ENCODE results near the gene FOSL1. TPM values are rescaled to one million over a fixed set of nuclear protein-coding genes. Genes with fewer than 3 reads are reported as not detected.

FOSL1 gene
- total RNA-seq, 1 experiment from 2014 or later, result 33.7 TPM

GRCh38 chr11:65907878-65908277 lies 7.7 kb upstream of the FOSL1 start:
- H3K4ac ChIP-seq (ENCODE audit: low read depth, low read length), result no peak overlapping the region
- H4K5ac ChIP-seq (ENCODE audit: insufficient read length, low read depth, low read length), result no peak overlapping the region
- no peak for DNase-seq
- H2AK5ac ChIP-seq (ENCODE audit: insufficient read length, low read length), result no peak overlapping the region
- H4K8ac ChIP-seq (replicated peaks; ENCODE audit: insufficient read length, low read depth, low read length), result no peak overlapping the region
- no peak overlapping the region for H3K14ac ChIP-seq (ENCODE audit: insufficient read depth, low read length)
- no peak overlapping the region for H3K18ac ChIP-seq (ENCODE audit: insufficient read length, low read depth, low read length)
- no peaks in the 10 kb centered on the region for H3K36me3 Mint-ChIP-seq (ENCODE audit: insufficient read depth in 1 of 3, low read depth in 3 of 3)
- H3K9ac ChIP-seq (ENCODE audit: extremely low read depth, insufficient read length, low read length), result no peak overlapping the region
- no peak overlapping the region for H3K56ac ChIP-seq (ENCODE audit: insufficient read length, low read depth, low read length)
- no peak overlapping the region for H2AFZ ChIP-seq (ENCODE audit: low read length)
- no peak overlapping the region for H2BK15ac ChIP-seq (ENCODE audit: low read depth, low read length)
- no peaks in the 10 kb centered on the region for H3K79me1 ChIP-seq (ENCODE audit: insufficient read depth, low read depth, low read length, poor library complexity, severe bottlenecking)
- no peak overlapping the region for H3K27ac ChIP-seq (ENCODE audit: insufficient read length, low read depth, low read length)
- no peak overlapping the region for H2BK20ac ChIP-seq (ENCODE audit: low read depth, low read length, poor library complexity, severe bottlenecking)
- H4K91ac ChIP-seq (ENCODE audit: insufficient read length, low read depth, low read length), result no peak overlapping the region
- H2BK5ac ChIP-seq (ENCODE audit: insufficient read length, low read length), result no peak overlapping the region
- H3K23me2 ChIP-seq (ENCODE audit: insufficient read length, low read depth, low read length, poor library complexity, severe bottlenecking), result no peaks in the 10 kb centered on the region
- no peak overlapping the region for H3K27ac Mint-ChIP-seq
- no peaks in the 10 kb centered on the region; the same call in 1 of the 2 replicates for H3K27me3 ChIP-seq (ENCODE audit: insufficient read depth, low read length)
- H3K4me1 ChIP-seq (ENCODE audit: insufficient read depth, low read length), result no peaks in the 10 kb centered on the region
- H2BK12ac ChIP-seq (ENCODE audit: insufficient read length, low read depth, low read length), result no peak overlapping the region
- H3K27me3 Mint-ChIP-seq (ENCODE audit: low read depth), result peaks cover 77% of the 10 kb centered on the region
- TF ChIP-seq, protein P1, sequence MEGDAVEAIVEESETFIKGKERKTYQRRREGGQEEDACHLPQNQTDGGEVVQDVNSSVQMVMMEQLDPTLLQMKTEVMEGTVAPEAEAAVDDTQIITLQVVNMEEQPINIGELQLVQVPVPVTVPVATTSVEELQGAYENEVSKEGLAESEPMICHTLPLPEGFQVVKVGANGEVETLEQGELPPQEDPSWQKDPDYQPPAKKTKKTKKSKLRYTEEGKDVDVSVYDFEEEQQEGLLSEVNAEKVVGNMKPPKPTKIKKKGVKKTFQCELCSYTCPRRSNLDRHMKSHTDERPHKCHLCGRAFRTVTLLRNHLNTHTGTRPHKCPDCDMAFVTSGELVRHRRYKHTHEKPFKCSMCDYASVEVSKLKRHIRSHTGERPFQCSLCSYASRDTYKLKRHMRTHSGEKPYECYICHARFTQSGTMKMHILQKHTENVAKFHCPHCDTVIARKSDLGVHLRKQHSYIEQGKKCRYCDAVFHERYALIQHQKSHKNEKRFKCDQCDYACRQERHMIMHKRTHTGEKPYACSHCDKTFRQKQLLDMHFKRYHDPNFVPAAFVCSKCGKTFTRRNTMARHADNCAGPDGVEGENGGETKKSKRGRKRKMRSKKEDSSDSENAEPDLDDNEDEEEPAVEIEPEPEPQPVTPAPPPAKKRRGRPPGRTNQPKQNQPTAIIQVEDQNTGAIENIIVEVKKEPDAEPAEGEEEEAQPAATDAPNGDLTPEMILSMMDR (conservative IDR thresholded peaks at IDR 0.05), result no peak
- H4K20me1 ChIP-seq (ENCODE audit: control insufficient read depth, insufficient read depth, insufficient read length), result no peaks in the 10 kb centered on the region
- H3K79me2 ChIP-seq (ENCODE audit: insufficient read depth, low read length), result no peaks in the 10 kb centered on the region
- no CpG with 5 or more reads among the region's 6 CpGs for WGBS (ENCODE audit: extremely low coverage, insufficient read length, low lambda C conversion rate)
- H3K9me3 ChIP-seq (ENCODE audit: control insufficient read depth, low read depth, low read length), result no peaks in the 10 kb centered on the region
- no peak overlapping the region for H3T11ph ChIP-seq (ENCODE audit: low read length)
- H3K4me1 Mint-ChIP-seq, result peaks cover 14 to 15% of the 10 kb centered on the region in 2 experiments
- no peak overlapping the region for H3K4me3 Mint-ChIP-seq
- no peaks in the 10 kb centered on the region; a peak in 1 of 5 replicates for H3K9me3 Mint-ChIP-seq
- no peak overlapping the region for H3K23ac ChIP-seq (ENCODE audit: insufficient read length, low read depth, low read length)
- no peak overlapping the region for H3K4me2 ChIP-seq (ENCODE audit: insufficient read depth, insufficient read length, low read length)
- H2BK120ac ChIP-seq (ENCODE audit: low read depth, low read length, poor library complexity, severe bottlenecking), result no peak overlapping the region

Measured in H9 (cell line).